ENCODE results near the gene C12orf75.
"Not testable (repeated sequence)": the region's sequence is repeated elsewhere in the genome, so short reads cannot be mapped to it uniquely, and the experiment has no call there.

Gene C12orf75

DNA sequence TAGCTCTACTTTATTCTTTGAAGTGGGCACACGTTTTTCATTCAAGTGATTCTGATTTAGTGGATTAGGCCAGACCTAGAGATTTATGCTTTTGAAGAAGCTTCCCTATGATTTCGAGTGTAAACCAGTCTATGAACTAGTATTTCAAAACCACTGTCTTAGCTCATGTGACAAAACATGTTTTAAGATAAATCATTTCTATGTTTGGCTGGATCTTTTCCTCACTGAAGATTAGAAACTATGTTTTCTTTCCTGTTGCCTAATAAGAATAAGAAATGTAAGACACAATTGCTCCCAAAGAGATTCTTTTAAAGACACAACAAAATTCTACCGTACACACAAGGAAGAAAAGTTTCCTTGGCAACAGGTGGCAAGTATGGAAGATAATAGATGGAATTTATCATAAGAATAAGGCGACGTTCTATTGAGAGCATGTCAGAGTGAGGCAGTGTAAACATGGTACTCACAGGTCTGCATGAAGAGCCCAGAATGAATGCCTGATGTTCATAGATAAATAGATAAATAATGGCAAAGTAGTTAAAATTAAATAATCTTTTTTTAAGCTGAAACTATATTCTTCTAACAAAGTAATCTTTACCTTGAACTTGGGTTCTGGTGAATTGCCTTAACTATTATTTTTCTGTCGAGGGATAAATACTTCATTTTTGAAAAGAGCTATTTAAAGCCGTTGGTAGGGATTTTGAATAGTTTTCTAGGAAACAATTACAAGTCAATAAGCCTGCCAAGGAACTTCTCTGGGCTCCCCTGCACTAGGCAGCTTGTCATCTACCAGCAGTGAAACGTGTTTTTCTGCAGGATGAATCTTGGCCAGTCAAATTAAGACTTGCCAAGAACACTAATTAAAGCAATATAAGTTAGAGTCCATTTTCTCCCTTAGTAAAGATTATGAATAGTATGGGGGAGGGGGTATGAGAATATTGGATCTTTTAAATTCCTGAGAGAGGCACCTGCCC is 34.1 kb upstream of the C12orf75 start:
- DNase-seq (ENCODE audit: extremely low spot score) = no peak
- ChIA-PET POLR2A (no interaction called here), CTCF (interaction anchor here (0.7 to 1.9 kb wide), 6 partner anchors 11 to 86 kb away, joined by 3 to 7 read pairs (median 4); no protein-coding TSS in a partner anchor)
- TF ChIP-seq, protein P1, sequence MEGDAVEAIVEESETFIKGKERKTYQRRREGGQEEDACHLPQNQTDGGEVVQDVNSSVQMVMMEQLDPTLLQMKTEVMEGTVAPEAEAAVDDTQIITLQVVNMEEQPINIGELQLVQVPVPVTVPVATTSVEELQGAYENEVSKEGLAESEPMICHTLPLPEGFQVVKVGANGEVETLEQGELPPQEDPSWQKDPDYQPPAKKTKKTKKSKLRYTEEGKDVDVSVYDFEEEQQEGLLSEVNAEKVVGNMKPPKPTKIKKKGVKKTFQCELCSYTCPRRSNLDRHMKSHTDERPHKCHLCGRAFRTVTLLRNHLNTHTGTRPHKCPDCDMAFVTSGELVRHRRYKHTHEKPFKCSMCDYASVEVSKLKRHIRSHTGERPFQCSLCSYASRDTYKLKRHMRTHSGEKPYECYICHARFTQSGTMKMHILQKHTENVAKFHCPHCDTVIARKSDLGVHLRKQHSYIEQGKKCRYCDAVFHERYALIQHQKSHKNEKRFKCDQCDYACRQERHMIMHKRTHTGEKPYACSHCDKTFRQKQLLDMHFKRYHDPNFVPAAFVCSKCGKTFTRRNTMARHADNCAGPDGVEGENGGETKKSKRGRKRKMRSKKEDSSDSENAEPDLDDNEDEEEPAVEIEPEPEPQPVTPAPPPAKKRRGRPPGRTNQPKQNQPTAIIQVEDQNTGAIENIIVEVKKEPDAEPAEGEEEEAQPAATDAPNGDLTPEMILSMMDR (IDR thresholded peaks at IDR 0.05; ENCODE audit: control extremely low read depth, extremely low read depth, low read depth, missing control alignments) = no peak

DNA sequence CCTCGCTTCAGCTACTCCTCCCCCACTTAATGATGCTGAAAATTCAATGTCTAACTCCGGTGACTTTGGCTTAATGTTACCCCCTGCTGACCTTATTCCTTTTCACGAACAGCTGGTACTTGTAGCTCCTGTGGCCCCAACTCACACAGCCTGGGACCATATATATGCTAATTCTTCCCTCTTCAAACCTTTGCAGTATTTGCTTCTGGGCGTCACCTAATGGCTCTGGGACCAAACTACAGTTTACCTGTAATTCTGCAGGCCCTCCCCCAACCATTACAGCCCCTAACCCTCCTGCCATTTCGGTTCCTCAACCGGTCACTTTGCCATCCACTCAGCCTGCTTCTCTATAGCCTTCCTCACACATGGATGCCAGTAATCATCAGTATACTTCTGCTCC is 29.6 kb upstream of the C12orf75 start:
- no peak for DNase-seq (ENCODE audit: extremely low spot score)
- ChIA-PET POLR2A (no interaction called here), CTCF (no interaction called here)
- TF ChIP-seq, protein P1 (IDR thresholded peaks at IDR 0.05; ENCODE audit: control extremely low read depth, extremely low read depth, low read depth, missing control alignments) = no peak

DNA sequence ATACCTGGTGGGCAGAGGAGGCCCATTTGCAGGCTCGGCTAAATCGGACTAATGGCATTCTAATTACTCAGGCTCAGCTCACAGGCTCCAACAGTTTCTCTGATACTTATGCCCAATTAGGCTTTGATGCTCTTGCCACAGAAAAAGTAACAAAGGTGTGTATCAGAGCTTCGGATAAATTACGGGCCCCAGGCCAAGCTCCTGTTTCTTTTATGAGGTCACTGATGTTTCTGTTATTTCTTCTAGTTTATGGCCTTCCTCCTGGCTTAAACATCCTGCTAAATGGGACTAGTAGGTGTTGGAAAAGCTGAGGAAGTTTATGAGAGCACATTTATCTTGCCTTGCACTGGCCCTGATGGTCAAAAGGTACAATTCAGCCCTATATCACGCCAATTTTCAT is 28.8 kb upstream of the C12orf75 start:
- DNase-seq (ENCODE audit: extremely low spot score) = no peak
- CTCF ChIA-PET = no interaction called here
- POLR2A ChIA-PET = no interaction called here
- TF ChIP-seq, protein P1 (IDR thresholded peaks at IDR 0.05; ENCODE audit: control extremely low read depth, extremely low read depth, low read depth, missing control alignments) = no peak

- CTCF ChIA-PET; DNase-seq (ENCODE audit: extremely low spot score); POLR2A ChIA-PET: not testable (repeated sequence)
These were observed 27.5 kb upstream of the C12orf75 start for GRCh38 chr12:105302986-105303385.

DNA sequence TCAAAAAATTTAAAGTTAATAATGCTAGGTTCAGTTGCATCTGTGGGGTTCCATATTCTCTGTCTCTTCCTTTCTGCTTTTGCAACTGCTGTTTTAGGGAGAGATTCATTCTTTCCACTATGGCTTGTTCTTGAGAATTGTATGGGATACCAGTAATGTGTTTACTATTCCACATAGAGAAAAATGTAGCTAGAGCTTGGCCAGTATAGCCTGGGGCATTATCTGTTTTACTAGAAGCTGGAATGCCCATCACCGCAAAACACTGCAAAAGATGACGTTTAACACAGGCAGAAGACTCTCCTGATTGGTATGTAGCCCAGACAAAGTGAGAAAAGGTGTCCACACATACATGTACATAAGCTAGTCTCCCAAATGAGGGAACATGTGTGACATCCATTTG is 25.9 kb upstream of the C12orf75 start:
- POLR2A ChIA-PET; DNase-seq (ENCODE audit: extremely low spot score): not testable (repeated sequence)
- CTCF ChIA-PET = interaction anchor here (0.9 to 1.5 kb wide), 4 partner anchors 12 to 69 kb away, joined by 3 to 4 read pairs (median 3); partner anchors contain the start of gene APPL2

DNA sequence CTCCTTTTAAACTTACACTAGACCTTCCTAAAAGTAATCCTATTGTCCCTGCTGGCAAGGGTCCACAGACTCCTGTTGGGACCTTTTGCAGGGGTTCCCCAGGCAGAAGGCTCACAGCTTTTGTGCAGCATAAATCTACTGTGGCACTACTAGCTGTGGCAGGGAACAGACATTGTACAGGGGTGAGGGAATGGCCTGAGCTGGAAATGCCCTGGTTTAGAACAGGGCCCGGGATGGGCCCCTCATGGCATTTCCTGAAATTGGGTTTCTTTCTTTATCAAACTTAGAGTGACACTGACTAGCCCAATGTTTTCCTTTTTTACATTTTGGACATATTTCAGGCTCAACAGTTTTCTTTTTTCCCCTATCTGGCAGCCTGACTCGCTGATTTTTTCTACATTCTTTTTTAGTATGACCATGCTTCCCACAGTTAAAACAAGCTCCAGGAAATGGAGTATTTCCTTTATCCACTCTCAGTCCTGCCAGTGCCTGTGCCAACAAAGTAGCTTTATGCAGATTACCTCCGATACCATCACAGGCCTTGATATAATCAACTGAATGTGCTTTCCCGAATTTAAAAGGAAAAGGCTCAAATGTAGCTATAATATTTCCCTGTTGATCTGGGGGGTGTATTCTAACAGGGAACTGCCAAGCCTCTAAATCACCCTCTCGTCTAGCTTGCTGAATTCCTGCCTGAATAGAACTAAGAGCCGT is 22.7 kb upstream of the C12orf75 start:
- CTCF ChIA-PET = interaction anchor here (1.2 to 1.5 kb wide), 2 partner anchors 13 to 35 kb away, joined by 3 to 4 read pairs; no protein-coding TSS in a partner anchor
- POLR2A ChIA-PET = not testable (repeated sequence)

GRCh38 chr12:105308839-105309238 is 21.7 kb upstream of the C12orf75 start:
- POLR2A ChIA-PET; DNase-seq (ENCODE audit: extremely low spot score): not testable (repeated sequence)
- CTCF ChIA-PET = interaction anchor here (0.8 to 1.5 kb wide), 3 partner anchors 12 to 36 kb away, joined by 3 to 4 read pairs (median 3); no protein-coding TSS in a partner anchor

More for the DNA sequence above, 22.7 kb upstream of the C12orf75 start:
- not testable (repeated sequence) for DNase-seq (ENCODE audit: extremely low spot score)

DNA sequence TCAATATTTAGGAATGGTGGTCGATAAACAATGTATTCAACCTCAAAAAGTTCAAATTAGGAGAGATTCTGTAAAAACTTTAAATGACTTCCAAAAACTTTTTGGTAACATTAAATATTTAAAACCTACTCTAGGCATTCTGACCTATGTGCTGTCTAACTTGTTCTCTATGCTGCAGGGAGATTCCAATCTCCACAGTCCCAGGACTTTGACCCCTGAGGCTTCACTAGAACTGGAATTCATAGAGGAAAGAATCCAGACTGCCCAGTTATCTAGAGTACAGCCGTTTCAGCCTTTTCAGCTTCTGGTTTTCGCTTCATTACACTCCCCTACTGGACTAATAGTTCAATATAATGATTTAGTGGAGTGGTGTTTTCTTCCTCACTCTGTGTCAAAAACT is 21.1 kb upstream of the C12orf75 start:
- POLR2A ChIA-PET = interaction anchor here (0.6 kb wide), 1 partner anchor 20 kb away, joined by 3 read pairs; no protein-coding TSS in a partner anchor
- DNase-seq (ENCODE audit: extremely low spot score); CTCF ChIA-PET: not testable (repeated sequence)

- DNase-seq (ENCODE audit: extremely low spot score); POLR2A ChIA-PET: not testable (repeated sequence)
- CTCF ChIA-PET = interaction anchor here (0.9 kb wide), 1 partner anchor 10 kb away, joined by 3 read pairs; no protein-coding TSS in a partner anchor
These were observed 19.9 kb upstream of the C12orf75 start for GRCh38 chr12:105310476-105311085.

DNA sequence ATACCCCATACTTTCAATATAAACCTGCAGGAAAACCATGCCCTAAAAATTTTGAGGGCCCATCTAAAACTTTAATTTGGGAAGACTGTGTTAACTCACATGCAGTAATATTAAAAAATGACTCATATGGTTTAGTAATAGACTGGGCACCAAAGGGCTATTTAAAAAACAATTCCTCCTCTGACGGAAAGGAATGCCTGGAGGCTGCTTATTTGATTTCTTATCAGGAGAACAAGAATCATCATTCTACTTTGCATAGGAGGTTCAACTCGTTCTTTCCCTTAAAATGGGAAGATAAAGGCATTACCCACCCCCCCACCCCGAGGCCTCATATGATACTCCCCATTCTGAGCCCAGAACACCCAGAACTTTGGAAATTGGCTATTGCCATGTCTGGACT is 18.6 kb upstream of the C12orf75 start:
- POLR2A ChIA-PET; DNase-seq (ENCODE audit: extremely low spot score); CTCF ChIA-PET: not testable (repeated sequence)

GRCh38 chr12:105313755-105314154 is 16.7 kb upstream of the C12orf75 start:
- CTCF ChIA-PET; POLR2A ChIA-PET; DNase-seq (ENCODE audit: extremely low spot score): not testable (repeated sequence)

Data from GM10248 (cell line).